ENCODE results near the gene SUPV3L1.
"Not testable (repeated sequence)": the region's sequence is repeated elsewhere in the genome, so short reads cannot be mapped to it uniquely, and the experiment has no call there.

The SUPV3L1 gene

DNA sequence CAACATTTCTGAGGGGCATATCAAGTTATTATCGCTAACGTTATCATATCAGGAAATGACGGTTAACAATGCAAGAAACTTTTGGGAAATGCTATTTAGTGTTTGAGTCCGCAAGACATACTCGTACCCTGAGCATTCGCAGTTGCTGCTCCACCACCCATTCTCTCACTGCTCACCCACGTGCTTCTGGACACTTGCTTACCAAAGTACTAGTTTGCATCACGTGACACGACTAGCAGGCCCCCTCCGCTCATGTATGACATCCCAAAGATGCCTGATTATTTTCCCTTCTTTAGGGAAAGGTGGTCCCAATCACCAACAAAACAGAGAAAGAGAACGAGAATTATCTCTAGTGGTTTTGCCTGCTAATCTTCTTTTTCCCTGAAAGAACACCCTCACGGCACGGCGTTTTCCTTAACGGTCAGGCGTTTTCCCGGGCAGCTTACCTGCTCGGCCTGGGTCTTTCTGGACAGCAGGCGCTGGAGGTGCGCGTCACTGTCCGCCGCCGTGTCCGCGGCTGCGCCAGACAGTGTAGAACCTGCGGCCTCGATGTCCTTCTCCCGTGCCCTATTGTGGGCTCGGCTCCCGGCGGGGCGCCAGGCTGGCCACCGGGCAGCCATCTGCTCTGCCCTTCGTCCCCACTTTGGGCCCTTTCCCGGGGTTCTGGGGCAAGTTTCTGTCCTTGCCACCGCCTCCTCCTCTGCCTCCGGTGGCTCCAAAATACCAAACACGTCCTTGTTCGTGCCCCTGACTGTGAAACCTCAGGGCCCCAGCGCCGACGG is at the start of gene SUPV3L1:
TSS of gene SUPV3L1 (plus strand) at position 492 of the 782 bp plus-strand sequence. CDS start at position 550, 58 bp downstream.
- H3K27ac ChIP-seq (ENCODE audit: low read depth, low read length) = peak within 1 kb of the TSS; percentile 91
- H3K4me1 ChIP-seq (ENCODE audit: control insufficient read depth, insufficient read depth, low read length) = peaks cover 6% of the 10 kb centered on the region
- peak within 1 kb of the TSS; percentile 91 for H3K9ac ChIP-seq (ENCODE audit: low read length)
- peaks cover 7% of the 10 kb centered on the region for H3K36me3 ChIP-seq (ENCODE audit: control insufficient read depth, insufficient read depth, low read length)
- no peaks in the 10 kb centered on the region for H3K27me3 ChIP-seq (ENCODE audit: control insufficient read depth, insufficient read depth, low read length)
- H3K9me3 ChIP-seq (ENCODE audit: control insufficient read depth, insufficient read depth, low read depth, low read length) = no peaks in the 10 kb centered on the region
- peak within 1 kb of the TSS; percentile 89 for H3K4me3 ChIP-seq (ENCODE audit: low read depth, low read length)

DNA sequence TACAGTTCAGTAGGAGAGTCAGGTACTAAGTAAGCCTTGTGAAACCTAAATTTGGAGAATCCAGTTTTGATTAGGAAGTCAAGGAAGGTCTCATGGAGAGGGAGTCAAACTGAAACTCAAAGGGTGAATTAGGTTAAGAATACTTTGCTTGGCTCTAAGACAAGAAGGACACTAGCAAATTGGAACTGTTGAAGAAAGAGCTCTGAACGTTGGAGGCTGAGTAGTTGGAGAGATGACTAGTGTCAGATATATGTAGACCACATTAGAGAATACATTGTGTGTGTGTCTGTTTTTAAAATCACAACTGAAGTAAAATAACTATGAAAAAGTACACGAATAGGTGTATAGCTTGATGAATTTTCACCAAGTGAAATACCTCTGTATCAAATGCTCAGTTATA is 49.8 kb upstream of the SUPV3L1 start:
- Histone ChIP-seq H3K36me3 (ENCODE audit: control insufficient read depth, insufficient read depth, low read length) (peaks cover 9% of the 10 kb centered on the region), H3K9ac (ENCODE audit: low read length) (no peak overlapping the region), H3K4me1 (ENCODE audit: control insufficient read depth, insufficient read depth, low read length) (no peaks in the 10 kb centered on the region), H3K4me3 (ENCODE audit: low read depth, low read length) (no peak overlapping the region), H3K9me3 (ENCODE audit: control insufficient read depth, insufficient read depth, low read depth, low read length) (no peaks in the 10 kb centered on the region), H3K27me3 (ENCODE audit: control insufficient read depth, insufficient read depth, low read length) (no peaks in the 10 kb centered on the region), H3K27ac (ENCODE audit: low read depth, low read length) (no peak overlapping the region)

DNA sequence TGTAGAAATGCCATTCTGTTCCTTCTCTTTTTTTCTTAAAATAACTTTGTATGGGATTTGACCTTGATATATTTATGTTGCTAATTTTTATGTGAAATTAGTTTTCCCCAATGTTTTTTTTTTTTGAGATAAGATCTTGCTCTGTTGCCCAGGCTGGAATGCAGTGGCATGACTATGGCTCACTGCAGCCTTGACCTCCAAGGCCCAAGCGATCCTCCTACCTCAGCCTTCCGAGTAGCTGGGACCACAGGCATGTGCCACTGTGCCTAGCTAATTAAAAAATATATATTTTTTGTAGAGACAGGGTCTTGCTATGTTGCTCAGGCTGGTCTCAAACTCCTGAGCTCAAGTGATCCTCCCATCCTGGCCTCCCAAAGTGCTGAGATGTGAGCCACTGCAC is 40.1 kb upstream of the SUPV3L1 start:
- Histone ChIP-seq H3K9me3 (ENCODE audit: control insufficient read depth, insufficient read depth, low read depth, low read length) (no peaks in the 10 kb centered on the region), H3K36me3 (ENCODE audit: control insufficient read depth, insufficient read depth, low read length) (peaks cover 14% of the 10 kb centered on the region), H3K27me3 (ENCODE audit: control insufficient read depth, insufficient read depth, low read length) (no peaks in the 10 kb centered on the region), H3K4me3 (ENCODE audit: low read depth, low read length) (no peak overlapping the region), H3K9ac (ENCODE audit: low read length) (no peak overlapping the region), H3K27ac (ENCODE audit: low read depth, low read length) (no peak overlapping the region), H3K4me1 (ENCODE audit: control insufficient read depth, insufficient read depth, low read length) (no peaks in the 10 kb centered on the region)

DNA sequence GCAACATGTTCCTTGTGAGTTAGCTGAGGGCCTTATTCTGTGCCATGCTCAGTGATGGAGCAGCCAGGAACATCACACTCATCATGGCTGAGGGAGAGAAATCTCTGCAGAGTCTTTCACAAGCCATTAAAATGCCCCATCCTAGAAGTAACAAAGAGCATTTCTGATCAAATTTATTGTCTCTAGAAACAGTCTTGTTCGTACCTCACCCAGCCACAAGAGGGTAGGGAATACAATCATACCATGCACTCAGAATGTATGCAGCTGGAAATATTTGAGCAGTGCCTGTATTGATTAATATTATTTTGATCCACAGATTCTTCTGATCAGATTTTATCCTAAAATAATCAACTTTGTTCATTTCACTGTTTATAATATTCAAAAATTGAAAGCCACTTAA is 38.7 kb upstream of the SUPV3L1 start:
- H3K4me1 ChIP-seq (ENCODE audit: control insufficient read depth, insufficient read depth, low read length) = no peaks in the 10 kb centered on the region
- H3K9ac ChIP-seq (ENCODE audit: low read length) = no peak overlapping the region
- H3K4me3 ChIP-seq (ENCODE audit: low read depth, low read length) = no peak overlapping the region
- H3K27me3 ChIP-seq (ENCODE audit: control insufficient read depth, insufficient read depth, low read length) = no peaks in the 10 kb centered on the region
- H3K36me3 ChIP-seq (ENCODE audit: control insufficient read depth, insufficient read depth, low read length) = peaks cover 9% of the 10 kb centered on the region
- H3K9me3 ChIP-seq (ENCODE audit: control insufficient read depth, insufficient read depth, low read depth, low read length) = no peaks in the 10 kb centered on the region
- no peak overlapping the region for H3K27ac ChIP-seq (ENCODE audit: low read depth, low read length)

DNA sequence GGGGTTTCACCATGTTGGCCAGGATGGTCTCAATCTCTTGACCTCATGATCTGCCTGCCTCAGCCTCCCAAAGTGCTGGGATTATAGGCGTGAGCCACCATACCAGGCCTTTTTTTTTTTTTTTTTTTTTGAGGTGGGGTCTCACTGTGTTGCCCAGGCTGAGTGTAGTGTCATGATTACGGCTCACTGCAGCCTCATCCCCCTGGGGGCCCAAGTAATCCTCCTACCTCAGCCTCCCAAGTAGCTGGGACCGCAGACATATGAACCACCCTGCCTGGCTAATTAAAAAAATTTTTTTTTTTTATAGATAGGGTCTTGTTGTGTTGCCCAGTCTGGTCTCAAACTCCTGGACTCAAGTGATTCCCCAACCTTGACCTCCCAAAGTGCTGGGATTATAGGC is 38.0 kb upstream of the SUPV3L1 start:
- H3K4me3 ChIP-seq (ENCODE audit: low read depth, low read length); H3K27ac ChIP-seq (ENCODE audit: low read depth, low read length); H3K36me3 ChIP-seq (ENCODE audit: control insufficient read depth, insufficient read depth, low read length); H3K27me3 ChIP-seq (ENCODE audit: control insufficient read depth, insufficient read depth, low read length); H3K9me3 ChIP-seq (ENCODE audit: control insufficient read depth, insufficient read depth, low read depth, low read length); H3K4me1 ChIP-seq (ENCODE audit: control insufficient read depth, insufficient read depth, low read length); H3K9ac ChIP-seq (ENCODE audit: low read length): not testable (repeated sequence)

DNA sequence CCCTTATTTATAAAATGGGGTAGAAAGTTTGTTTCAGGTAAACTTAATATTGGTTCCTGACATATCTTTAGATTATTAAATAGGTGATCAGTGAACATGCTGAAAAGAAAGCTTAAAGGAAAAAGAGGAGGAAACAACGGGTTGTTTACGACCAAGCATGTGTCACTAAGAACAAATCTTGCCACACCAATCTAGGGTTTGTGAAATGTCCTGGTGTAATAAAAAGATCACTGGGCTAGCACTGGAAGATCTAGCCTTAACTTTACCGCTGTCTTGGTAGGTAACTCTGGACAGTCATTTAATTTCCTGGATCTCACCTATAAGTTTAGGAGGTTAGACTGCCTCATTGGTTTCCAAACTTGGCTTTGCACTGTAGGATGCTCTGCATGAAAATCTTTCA is 37.1 kb upstream of the SUPV3L1 start:
- Histone ChIP-seq H3K9ac (ENCODE audit: low read length) (no peak overlapping the region), H3K36me3 (ENCODE audit: control insufficient read depth, insufficient read depth, low read length) (peaks cover 2% of the 10 kb centered on the region; the same call in 1 of the 2 replicates), H3K27ac (ENCODE audit: low read depth, low read length) (no peak overlapping the region), H3K4me1 (ENCODE audit: control insufficient read depth, insufficient read depth, low read length) (no peaks in the 10 kb centered on the region), H3K27me3 (ENCODE audit: control insufficient read depth, insufficient read depth, low read length) (no peaks in the 10 kb centered on the region), H3K9me3 (ENCODE audit: control insufficient read depth, insufficient read depth, low read depth, low read length) (no peaks in the 10 kb centered on the region), H3K4me3 (ENCODE audit: low read depth, low read length) (no peak overlapping the region)

DNA sequence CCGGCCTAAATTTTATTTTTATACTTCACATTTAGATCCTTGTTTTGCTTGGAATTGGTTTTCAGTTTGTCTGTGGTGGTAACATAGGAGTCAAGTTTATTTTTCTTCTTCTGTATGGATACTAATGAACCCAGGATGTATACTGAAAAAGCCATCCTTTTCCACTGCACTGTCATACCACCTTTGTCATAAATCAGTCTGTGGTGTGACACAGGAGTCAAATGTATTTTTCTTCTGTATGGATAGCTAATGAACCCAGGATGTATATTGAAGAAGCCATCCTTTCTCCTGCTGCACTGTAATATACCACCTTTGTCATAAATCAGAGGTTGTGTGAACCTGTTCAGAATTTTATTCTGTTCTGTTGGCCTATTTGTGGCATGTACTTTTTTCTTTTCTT is 34.7 kb upstream of the SUPV3L1 start:
- H3K4me3 ChIP-seq (ENCODE audit: low read depth, low read length) = no peak overlapping the region
- H3K4me1 ChIP-seq (ENCODE audit: control insufficient read depth, insufficient read depth, low read length) = no peaks in the 10 kb centered on the region
- no peak overlapping the region for H3K27ac ChIP-seq (ENCODE audit: low read depth, low read length)
- H3K27me3 ChIP-seq (ENCODE audit: control insufficient read depth, insufficient read depth, low read length) = no peaks in the 10 kb centered on the region
- no peaks in the 10 kb centered on the region for H3K9me3 ChIP-seq (ENCODE audit: control insufficient read depth, insufficient read depth, low read depth, low read length)
- no peak overlapping the region for H3K9ac ChIP-seq (ENCODE audit: low read length)
- H3K36me3 ChIP-seq (ENCODE audit: control insufficient read depth, insufficient read depth, low read length) = peaks cover 2% of the 10 kb centered on the region; the same call in 1 of the 2 replicates

DNA sequence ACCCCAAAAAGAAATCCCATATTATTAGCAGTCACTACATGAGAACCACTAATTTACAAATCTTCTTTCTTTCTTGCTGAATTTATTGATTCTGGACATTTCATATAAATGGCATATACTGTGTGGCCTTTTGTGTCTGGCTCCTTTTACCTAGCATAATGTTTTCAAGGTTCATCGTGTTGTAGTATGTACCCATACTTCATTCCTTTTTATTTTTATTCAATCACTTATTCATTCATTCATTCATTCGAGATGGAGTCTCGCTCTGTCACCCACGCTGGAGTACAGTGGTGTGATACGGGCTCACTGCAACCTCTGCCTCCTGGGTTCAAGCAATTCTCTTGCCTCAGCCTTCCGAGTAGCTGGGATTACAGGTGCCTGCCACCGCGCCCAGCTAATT is 34.2 kb upstream of the SUPV3L1 start:
- peaks cover 2% of the 10 kb centered on the region; the same call in 1 of the 2 replicates for H3K36me3 ChIP-seq (ENCODE audit: control insufficient read depth, insufficient read depth, low read length)
- H3K4me3 ChIP-seq (ENCODE audit: low read depth, low read length) = no peak overlapping the region
- no peaks in the 10 kb centered on the region for H3K4me1 ChIP-seq (ENCODE audit: control insufficient read depth, insufficient read depth, low read length)
- H3K9ac ChIP-seq (ENCODE audit: low read length) = no peak overlapping the region
- H3K9me3 ChIP-seq (ENCODE audit: control insufficient read depth, insufficient read depth, low read depth, low read length) = no peaks in the 10 kb centered on the region
- H3K27ac ChIP-seq (ENCODE audit: low read depth, low read length) = no peak overlapping the region
- H3K27me3 ChIP-seq (ENCODE audit: control insufficient read depth, insufficient read depth, low read length) = no peaks in the 10 kb centered on the region

DNA sequence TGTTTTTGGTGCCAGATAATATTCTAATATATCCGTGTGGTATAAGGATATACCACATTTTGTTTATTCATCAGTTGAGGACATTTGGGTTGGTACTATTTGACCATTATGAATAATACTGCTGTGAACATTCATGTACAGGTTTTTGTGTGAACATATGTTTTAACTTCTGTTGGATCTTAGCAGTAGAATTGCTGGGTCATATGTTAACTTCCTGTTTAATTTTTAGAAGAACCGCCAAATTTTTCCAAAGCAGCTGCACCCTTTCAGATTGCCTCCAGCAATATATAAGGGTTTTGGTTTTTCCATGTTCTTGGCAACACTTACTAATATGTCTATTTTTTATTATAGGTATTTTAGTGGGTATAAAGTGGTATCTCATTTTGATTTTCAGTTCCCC is 33.3 kb upstream of the SUPV3L1 start:
- Histone ChIP-seq H3K9me3 (ENCODE audit: control insufficient read depth, insufficient read depth, low read depth, low read length) (no peaks in the 10 kb centered on the region), H3K27ac (ENCODE audit: low read depth, low read length) (no peak overlapping the region), H3K9ac (ENCODE audit: low read length) (no peak overlapping the region), H3K4me1 (ENCODE audit: control insufficient read depth, insufficient read depth, low read length) (no peaks in the 10 kb centered on the region), H3K4me3 (ENCODE audit: low read depth, low read length) (no peak overlapping the region), H3K36me3 (ENCODE audit: control insufficient read depth, insufficient read depth, low read length) (no peaks in the 10 kb centered on the region), H3K27me3 (ENCODE audit: control insufficient read depth, insufficient read depth, low read length) (no peaks in the 10 kb centered on the region)

DNA sequence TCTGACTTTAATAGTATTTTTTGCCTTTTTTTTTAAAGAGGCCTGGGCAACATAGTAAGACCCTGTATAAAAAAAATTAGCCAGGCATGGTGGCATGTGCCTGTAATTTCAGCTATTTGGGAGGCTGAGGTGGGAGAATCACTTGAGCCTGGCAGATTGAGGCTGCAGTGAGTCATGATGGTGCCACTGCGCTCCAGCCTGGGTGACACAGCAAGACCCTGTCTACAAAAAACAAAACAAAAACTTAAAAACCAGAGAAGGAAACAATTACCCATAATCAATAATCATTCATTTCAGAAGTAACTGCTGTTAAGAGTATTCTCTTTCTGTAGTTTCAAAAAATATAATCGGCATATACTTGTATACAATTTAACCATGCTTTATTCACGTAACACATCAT is 28.1 kb upstream of the SUPV3L1 start:
- Histone ChIP-seq H3K27me3 (ENCODE audit: control insufficient read depth, insufficient read depth, low read length) (no peaks in the 10 kb centered on the region), H3K9ac (ENCODE audit: low read length) (no peak overlapping the region), H3K36me3 (ENCODE audit: control insufficient read depth, insufficient read depth, low read length) (no peaks in the 10 kb centered on the region), H3K4me3 (ENCODE audit: low read depth, low read length) (no peak overlapping the region), H3K27ac (ENCODE audit: low read depth, low read length) (no peak overlapping the region), H3K9me3 (ENCODE audit: control insufficient read depth, insufficient read depth, low read depth, low read length) (no peaks in the 10 kb centered on the region), H3K4me1 (ENCODE audit: control insufficient read depth, insufficient read depth, low read length) (0 out of 2 replicates have a peak, but pooled peaks cover 5% of the 10 kb centered on the region)

DNA sequence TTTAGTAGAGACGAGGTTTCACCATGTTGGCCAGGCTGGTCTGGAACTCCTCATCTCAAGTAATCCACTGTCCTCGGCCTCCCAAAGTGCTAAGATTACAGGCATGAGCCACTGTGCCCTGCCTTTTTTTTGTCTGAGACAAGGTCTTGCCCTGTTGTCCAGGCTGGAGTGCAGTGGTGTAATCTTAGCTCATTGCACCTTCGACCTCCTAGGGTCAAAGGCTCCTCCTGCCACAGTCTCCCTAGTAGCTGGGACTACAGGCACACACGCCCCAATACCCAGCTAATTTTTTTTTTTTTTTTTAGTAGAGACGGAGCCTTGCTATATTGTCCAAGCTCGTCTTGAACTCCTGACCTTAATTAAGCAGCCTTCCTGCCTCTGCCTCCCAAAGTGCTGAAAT is 26.8 kb upstream of the SUPV3L1 start:
- H3K9ac ChIP-seq (ENCODE audit: low read length) = no peak overlapping the region
- no peak overlapping the region for H3K4me3 ChIP-seq (ENCODE audit: low read depth, low read length)
- no peaks in the 10 kb centered on the region for H3K27me3 ChIP-seq (ENCODE audit: control insufficient read depth, insufficient read depth, low read length)
- H3K36me3 ChIP-seq (ENCODE audit: control insufficient read depth, insufficient read depth, low read length) = peaks cover 12% of the 10 kb centered on the region
- H3K9me3 ChIP-seq (ENCODE audit: control insufficient read depth, insufficient read depth, low read depth, low read length) = no peaks in the 10 kb centered on the region
- H3K4me1 ChIP-seq (ENCODE audit: control insufficient read depth, insufficient read depth, low read length) = 0 out of 2 replicates have a peak, but pooled peaks cover 5% of the 10 kb centered on the region
- no peak overlapping the region for H3K27ac ChIP-seq (ENCODE audit: low read depth, low read length)

All from HUES6 (cell line).